Natural killer cell treated with Interleukin-12 subunit alpha and Interleukin-12 subunit beta and Interleukin-15 and Interleukin-18, amount 100 ng/mL, for 72 hours (primary cell): Measurements from ENCODE around the gene PSD4. TPM values are rescaled to one million over a fixed set of nuclear protein-coding genes. Genes with fewer than 3 reads are reported as not detected.

Experiments
- ATAC-seq, 2 donors: fragments of 150-1000 bp; cut with Tn5 transposase in 1 of 2; sonication (Bioruptor Pico), chemical (Tn5 transposase) in 1 of 2; 2 replicates each; pipeline ENCODE4 v1.10.0; 2021
- DNase-seq: peaks from one replicate; pipeline ENCODE4 v3.0.0; 2022; ENCODE audit warnings: low spot score
- H3K27ac Mint-ChIP-seq, 2 donors: 1 replicate in 1 of 2; 2 replicates in 1 of 2; pipeline ENCODE4 v1.8.0; 2022; ENCODE audit warnings: mixed read lengths in 2 of 2, mild to moderate bottlenecking in 1 of 2, moderate library complexity in 1 of 2
- H3K27me3 Mint-ChIP-seq, 2 donors: 1 replicate in 1 of 2; 2 replicates in 1 of 2; pipeline ENCODE4 v1.8.0; 2022; ENCODE audit warnings: mixed read lengths in 2 of 2
- H3K36me3 Mint-ChIP-seq: one replicate; pipeline ENCODE4 v1.8.0; 2022; ENCODE audit warnings: mixed read lengths
- H3K4me1 Mint-ChIP-seq, 2 donors: 1 replicate in 1 of 2; 2 replicates in 1 of 2; pipeline ENCODE4 v1.8.0; 2022; ENCODE audit warnings: low read depth in 2 of 2, mixed read lengths in 2 of 2, mild to moderate bottlenecking in 1 of 2
- H3K4me3 Mint-ChIP-seq: one replicate; pipeline ENCODE4 v1.8.0; 2022; ENCODE audit warnings: mixed read lengths
- H3K9me3 Mint-ChIP-seq: 2 replicates; pipeline ENCODE4 v1.8.0; 2022; ENCODE audit warnings: mixed read lengths
- total RNA-seq, 2 donors: library from RNA; stranded (reverse); gene quantifications; one replicate each; pipeline ENCODE4 v1.2.3, GENCODE V29; 2022

The PSD4 gene
- total RNA-seq, 2 donors from 2014 or later: 299 to 305 TPM

GRCh38 chr2:113135317-113135716 is 38.5 kb upstream of the PSD4 start:
- no peak overlapping the region for H3K4me3 Mint-ChIP-seq
- DNase-seq (no peak), ATAC-seq (peak; percentile 81 to 89)
- H3K36me3 Mint-ChIP-seq: no peaks in the 10 kb centered on the region
- H3K9me3 Mint-ChIP-seq: no peaks in the 10 kb centered on the region
- no peak overlapping the region for H3K27ac Mint-ChIP-seq
- H3K4me1 Mint-ChIP-seq: peaks cover 13 to 22% of the 10 kb centered on the region in 2 donors
- H3K27me3 Mint-ChIP-seq: peaks cover 0 to 2% of the 10 kb centered on the region in 2 donors

- no peaks in the 10 kb centered on the region for H3K36me3 Mint-ChIP-seq
- ATAC-seq: no peak
- no peak overlapping the region for H3K27ac Mint-ChIP-seq
- DNase-seq: peak; percentile 69
- H3K4me1 Mint-ChIP-seq: peaks cover 13 to 18% of the 10 kb centered on the region in 2 donors
- H3K4me3 Mint-ChIP-seq: no peak overlapping the region
- no peaks in the 10 kb centered on the region for H3K9me3 Mint-ChIP-seq
- H3K27me3 Mint-ChIP-seq: no peaks in the 10 kb centered on the region
Observed at GRCh38 chr2:113136828-113137775, 36.7 kb upstream of the PSD4 start.

GRCh38 chr2:113137827-113138226 is 35.9 kb upstream of the PSD4 start:
- no peaks in the 10 kb centered on the region for H3K36me3 Mint-ChIP-seq
- H3K4me1 Mint-ChIP-seq: peaks cover 13 to 18% of the 10 kb centered on the region in 2 donors
- H3K9me3 Mint-ChIP-seq: no peaks in the 10 kb centered on the region
- H3K27me3 Mint-ChIP-seq: no peaks in the 10 kb centered on the region
- DNase-seq (no peak), ATAC-seq (no peak)
- no peak overlapping the region for H3K4me3 Mint-ChIP-seq
- no peak overlapping the region for H3K27ac Mint-ChIP-seq

DNA sequence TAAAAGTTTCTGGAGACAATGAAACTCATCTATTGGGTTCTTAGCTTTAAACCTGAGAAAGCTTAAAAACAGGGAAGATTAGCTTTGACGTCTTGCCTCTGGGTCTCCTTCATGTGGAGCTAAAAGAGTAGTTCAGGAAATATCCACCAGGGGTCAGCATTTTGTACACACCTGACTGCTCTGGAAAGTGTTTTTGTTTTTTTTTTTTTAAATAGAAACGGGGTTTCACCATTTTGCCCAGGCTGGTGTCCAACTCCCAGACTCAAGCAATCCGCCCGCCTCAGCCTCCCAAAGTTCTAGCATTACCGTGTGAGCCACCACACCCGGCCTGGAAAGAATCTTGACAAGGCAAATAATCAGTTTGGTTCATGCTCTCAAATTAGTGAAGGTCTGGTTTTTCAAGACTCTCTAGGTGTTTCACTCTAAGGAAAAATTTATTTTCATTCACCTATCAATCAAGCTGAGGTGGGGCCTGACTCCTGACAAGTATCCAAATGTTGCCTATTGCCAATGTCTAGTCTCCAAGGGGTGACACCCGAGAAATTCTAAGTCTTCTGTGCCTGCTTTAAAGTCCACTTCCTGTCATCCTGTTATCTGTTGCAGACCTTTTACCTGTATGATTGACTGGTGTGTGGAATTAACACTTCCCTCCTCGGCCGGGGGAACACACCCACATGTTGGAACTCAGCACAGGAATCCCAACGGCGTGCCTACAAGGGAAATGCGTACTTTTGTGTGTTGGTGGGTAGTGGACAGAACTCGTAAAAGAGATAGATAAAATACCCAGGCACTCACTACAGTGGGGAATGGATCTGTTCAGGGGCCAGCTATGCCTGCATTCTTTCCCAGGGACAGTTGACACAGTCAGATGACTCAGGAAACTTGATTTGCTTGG is 35.1 kb upstream of the PSD4 start:
- Mint-ChIP-seq H3K4me1 (peaks cover 13 to 18% of the 10 kb centered on the region in 2 donors), H3K4me3 (no peak overlapping the region), H3K27ac (no peak overlapping the region), H3K27me3 (no peaks in the 10 kb centered on the region), H3K9me3 (no peaks in the 10 kb centered on the region), H3K36me3 (no peaks in the 10 kb centered on the region)
- peak; percentile 51 to 64 for ATAC-seq
- DNase-seq: peak; percentile 78

DNA sequence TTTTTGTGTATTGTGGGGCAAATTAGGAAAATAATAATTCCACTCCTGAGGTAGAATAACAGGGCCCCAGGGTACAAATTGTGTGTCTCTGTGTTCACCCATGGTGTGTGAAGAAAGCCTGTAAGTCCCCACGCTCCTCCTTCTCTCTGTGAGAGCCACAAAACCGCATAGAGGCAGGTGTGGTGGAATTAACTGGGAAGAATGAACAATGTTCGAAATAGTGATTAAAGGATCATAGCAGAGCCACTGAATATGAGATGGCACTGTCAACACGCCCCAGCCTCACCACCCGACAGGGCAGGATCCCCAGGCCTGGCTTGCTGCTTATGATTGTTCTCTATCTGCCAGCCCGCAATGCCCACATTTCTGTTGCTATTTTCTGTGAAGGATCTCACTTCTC is 32.3 kb upstream of the PSD4 start:
- H3K4me3 Mint-ChIP-seq: no peak overlapping the region
- H3K27me3 Mint-ChIP-seq: no peaks in the 10 kb centered on the region
- peaks cover 4% of the 10 kb centered on the region for H3K9me3 Mint-ChIP-seq
- no peaks in the 10 kb centered on the region for H3K36me3 Mint-ChIP-seq
- no peak overlapping the region for H3K27ac Mint-ChIP-seq
- ATAC-seq: no peak
- DNase-seq: no peak
- peaks cover 13% of the 10 kb centered on the region in 2 donors for H3K4me1 Mint-ChIP-seq

DNA sequence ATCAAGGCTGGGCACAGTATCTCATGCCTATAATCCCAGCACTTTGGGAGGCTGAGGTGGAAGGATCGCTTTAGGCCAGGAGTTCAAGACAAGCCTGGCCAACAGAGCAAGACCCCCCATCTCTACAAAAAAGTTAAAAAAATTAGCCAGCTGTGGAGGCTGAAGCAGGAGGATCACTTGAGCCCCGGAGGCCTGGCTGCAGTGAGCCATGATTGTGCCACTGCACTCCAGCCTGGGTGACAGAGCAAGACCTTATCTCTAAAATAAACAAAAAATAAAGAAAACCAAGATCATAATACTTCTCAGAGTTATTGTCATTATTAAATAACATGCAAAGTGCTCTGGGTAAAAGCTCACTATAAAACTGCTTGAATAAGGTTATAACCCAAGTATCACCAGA is 31.5 kb upstream of the PSD4 start:
- Mint-ChIP-seq H3K9me3 (peaks cover 4% of the 10 kb centered on the region), H3K4me3 (no peak overlapping the region), H3K4me1 (peaks cover 6 to 9% of the 10 kb centered on the region in 2 donors), H3K27ac (no peak overlapping the region), H3K36me3 (no peaks in the 10 kb centered on the region), H3K27me3 (no peaks in the 10 kb centered on the region)
- DNase-seq (no peak), ATAC-seq (no peak)

GRCh38 chr2:113144259-113144658 is 29.5 kb upstream of the PSD4 start:
- no peaks in the 10 kb centered on the region for H3K36me3 Mint-ChIP-seq
- H3K4me3 Mint-ChIP-seq: no peak overlapping the region
- ATAC-seq (no peak), DNase-seq (no peak)
- no peak overlapping the region for H3K27ac Mint-ChIP-seq
- H3K27me3 Mint-ChIP-seq: no peaks in the 10 kb centered on the region
- H3K9me3 Mint-ChIP-seq: peaks cover 4% of the 10 kb centered on the region
- no peaks in the 10 kb centered on the region for H3K4me1 Mint-ChIP-seq

DNA sequence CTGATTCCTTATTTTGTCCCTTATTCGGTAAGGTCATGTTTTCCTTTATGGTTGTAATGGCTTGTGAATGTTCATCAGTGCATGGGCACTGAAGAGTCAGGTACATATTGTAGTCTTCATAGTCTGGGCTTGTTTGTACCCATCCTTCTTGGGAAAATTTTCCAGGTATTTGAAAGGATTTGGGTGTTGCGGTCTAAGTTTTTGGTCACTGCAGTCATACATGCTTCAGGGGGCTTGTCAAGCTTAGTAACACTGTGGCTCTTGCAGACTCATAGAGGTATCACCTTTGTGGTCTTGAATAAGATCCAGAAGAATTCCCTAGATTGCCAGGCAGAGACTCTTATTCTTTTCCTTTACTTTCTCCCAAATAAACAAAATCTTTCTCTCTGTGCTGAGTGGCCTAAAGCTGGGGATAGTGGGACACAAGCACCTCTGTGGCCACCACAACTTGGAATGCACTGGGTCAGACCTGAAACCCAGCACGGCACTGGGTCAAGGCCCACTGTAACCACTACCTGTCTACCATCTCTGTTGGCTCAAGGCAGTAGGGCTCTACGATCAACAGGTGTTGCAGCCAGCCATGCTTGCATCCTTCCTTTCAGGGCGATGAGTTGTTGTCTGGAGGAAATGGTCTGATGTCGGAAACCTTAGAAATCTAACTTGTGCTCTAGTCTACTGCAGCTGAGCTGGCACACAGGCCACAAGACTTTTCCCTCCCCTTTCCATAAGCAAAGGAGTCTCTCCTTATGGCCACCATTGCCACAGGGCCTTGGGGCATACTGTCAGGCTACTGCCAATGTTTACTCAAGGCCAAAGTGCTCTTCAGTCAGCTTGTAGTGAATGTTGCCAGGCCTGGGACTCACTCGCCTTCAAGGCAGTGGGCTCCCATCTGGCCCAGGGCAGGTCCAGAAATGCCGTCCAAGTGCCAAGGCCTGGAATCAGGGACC is 24.9 kb upstream of the PSD4 start:
- Mint-ChIP-seq H3K27me3 (no peaks in the 10 kb centered on the region), H3K4me3 (no peak overlapping the region), H3K27ac (no peak overlapping the region), H3K4me1 (no peaks in the 10 kb centered on the region), H3K9me3 (peaks cover 4% of the 10 kb centered on the region), H3K36me3 (no peaks in the 10 kb centered on the region)
- DNase-seq (no peak), ATAC-seq (no peak)

- ATAC-seq (peak in 1 of 2 donors; percentile 40), DNase-seq (no peak)
- no peaks in the 10 kb centered on the region for H3K27me3 Mint-ChIP-seq
- H3K4me3 Mint-ChIP-seq: no peak overlapping the region
- no peaks in the 10 kb centered on the region for H3K4me1 Mint-ChIP-seq
- H3K27ac Mint-ChIP-seq: no peak overlapping the region
- no peaks in the 10 kb centered on the region for H3K9me3 Mint-ChIP-seq
- no peaks in the 10 kb centered on the region for H3K36me3 Mint-ChIP-seq
Observed at GRCh38 chr2:113149553-113150257, 24.1 kb upstream of the PSD4 start.

DNA sequence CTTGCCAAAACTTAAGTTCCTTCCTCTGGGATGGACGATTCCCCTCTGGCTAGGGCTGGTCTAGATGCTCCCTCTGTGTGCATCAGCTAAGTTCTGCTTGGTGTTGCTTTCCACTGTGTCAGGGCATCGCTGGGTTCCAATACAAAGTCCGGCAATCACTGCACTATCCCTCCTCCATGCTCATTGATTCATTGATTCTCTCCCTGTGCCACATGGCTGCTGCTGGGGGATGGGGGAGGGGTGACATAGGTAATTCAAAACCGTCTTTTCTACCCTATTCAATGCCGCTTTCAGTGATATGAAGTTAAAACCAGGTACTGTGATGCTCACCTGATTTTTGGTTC is 23.5 kb upstream of the PSD4 start:
- no peak overlapping the region for H3K4me3 Mint-ChIP-seq
- no peak for DNase-seq
- no peaks in the 10 kb centered on the region for H3K36me3 Mint-ChIP-seq
- no peak for ATAC-seq
- no peaks in the 10 kb centered on the region for H3K9me3 Mint-ChIP-seq
- H3K27ac Mint-ChIP-seq: no peak overlapping the region
- no peaks in the 10 kb centered on the region for H3K4me1 Mint-ChIP-seq
- no peaks in the 10 kb centered on the region for H3K27me3 Mint-ChIP-seq

- H3K9me3 Mint-ChIP-seq: no peaks in the 10 kb centered on the region
- no peaks in the 10 kb centered on the region for H3K36me3 Mint-ChIP-seq
- no peak overlapping the region for H3K4me3 Mint-ChIP-seq
Observed at GRCh38 chr2:113155331-113155730, 18.4 kb upstream of the PSD4 start.

GRCh38 chr2:113156278-113157117 is 17.3 kb upstream of the PSD4 start:
- peak overlapping the region; percentile 60 for H3K4me3 Mint-ChIP-seq
- DNase-seq (no peak), ATAC-seq (no peak)
- no peaks in the 10 kb centered on the region for H3K27me3 Mint-ChIP-seq
- H3K4me1 Mint-ChIP-seq: peaks cover 11 to 12% of the 10 kb centered on the region in 2 donors
- H3K36me3 Mint-ChIP-seq: no peaks in the 10 kb centered on the region
- no peaks in the 10 kb centered on the region for H3K9me3 Mint-ChIP-seq
- H3K27ac Mint-ChIP-seq: peak overlapping the region in 1 of 2 donors; percentile 17

More at GRCh38 chr2:113155331-113155730, 18.4 kb upstream of the PSD4 start:
- Mint-ChIP-seq H3K4me1 (peaks cover 11 to 12% of the 10 kb centered on the region in 2 donors), H3K27me3 (no peaks in the 10 kb centered on the region), H3K27ac (no peak overlapping the region)
- DNase-seq (no peak), ATAC-seq (no peak)
